HUES6 (cell line): ENCODE measurements around the gene DQX1.

Experiments
- H3K27ac ChIP-seq: 2 replicates; pipeline ENCODE4 v1.7.0; 2013; ENCODE audit warnings: low read depth, mild to moderate bottlenecking, low read length, inconsistent platforms
- H3K27me3 ChIP-seq: 2 replicates; pipeline ENCODE4 v1.6.1; 2013; ENCODE audit warnings: low read length; ENCODE audit not compliant: control insufficient read depth, insufficient read depth
- H3K36me3 ChIP-seq: 2 replicates; pipeline ENCODE4 v1.6.1; 2013; ENCODE audit warnings: low read length; ENCODE audit not compliant: control insufficient read depth, insufficient read depth
- H3K4me1 ChIP-seq: 2 replicates; pipeline ENCODE4 v1.6.1; 2013; ENCODE audit warnings: low read length; ENCODE audit not compliant: control insufficient read depth, insufficient read depth
- H3K4me3 ChIP-seq: 2 replicates; pipeline ENCODE4 v1.5.1; 2013; ENCODE audit warnings: low read depth, low read length
- H3K9ac ChIP-seq: one replicate; pipeline ENCODE4 v1.6.1; 2013; ENCODE audit warnings: mild to moderate bottlenecking, low read length
- H3K9me3 ChIP-seq: 2 replicates; pipeline ENCODE4 v1.6.1; 2013; ENCODE audit warnings: low read depth, low read length; ENCODE audit not compliant: control insufficient read depth, insufficient read depth

DQX1 gene

GRCh38 chr2:74542978-74543377 lies 16.9 kb upstream of the DQX1 start:
- Histone ChIP-seq H3K27ac (no peak overlapping the region), H3K4me1 (peaks cover under 1% of the 10 kb centered on the region; the same call in 1 of the 2 replicates), H3K36me3 (no peaks in the 10 kb centered on the region), H3K27me3 (peaks cover 10% of the 10 kb centered on the region), H3K9me3 (no peaks in the 10 kb centered on the region), H3K9ac (no peak overlapping the region), H3K4me3 (no peak overlapping the region)

DNA sequence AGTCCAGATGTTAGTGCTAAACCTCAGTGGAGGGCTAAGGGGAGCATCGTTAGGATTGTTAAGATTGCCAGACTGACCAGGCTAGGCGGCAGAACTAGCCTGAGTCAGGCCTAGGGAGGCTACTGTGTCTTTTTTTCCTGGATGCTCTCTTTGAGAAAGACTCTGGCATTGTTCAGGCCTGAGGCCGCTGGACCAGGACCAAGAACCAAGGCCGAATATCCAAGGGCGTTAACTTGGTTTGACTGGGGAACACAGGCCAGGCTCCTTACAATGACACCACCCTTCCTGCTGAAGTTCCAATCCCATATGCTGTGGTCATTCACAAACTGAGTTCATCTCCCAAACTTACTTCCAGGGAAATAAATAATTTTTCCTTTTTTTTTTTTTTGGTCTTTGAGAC lies 14.3 kb upstream of the DQX1 start:
- Histone ChIP-seq H3K27ac (no peak overlapping the region), H3K9me3 (no peaks in the 10 kb centered on the region), H3K27me3 (no peaks in the 10 kb centered on the region), H3K4me3 (no peak overlapping the region), H3K4me1 (no peaks in the 10 kb centered on the region), H3K36me3 (no peaks in the 10 kb centered on the region), H3K9ac (no peak overlapping the region)

DNA sequence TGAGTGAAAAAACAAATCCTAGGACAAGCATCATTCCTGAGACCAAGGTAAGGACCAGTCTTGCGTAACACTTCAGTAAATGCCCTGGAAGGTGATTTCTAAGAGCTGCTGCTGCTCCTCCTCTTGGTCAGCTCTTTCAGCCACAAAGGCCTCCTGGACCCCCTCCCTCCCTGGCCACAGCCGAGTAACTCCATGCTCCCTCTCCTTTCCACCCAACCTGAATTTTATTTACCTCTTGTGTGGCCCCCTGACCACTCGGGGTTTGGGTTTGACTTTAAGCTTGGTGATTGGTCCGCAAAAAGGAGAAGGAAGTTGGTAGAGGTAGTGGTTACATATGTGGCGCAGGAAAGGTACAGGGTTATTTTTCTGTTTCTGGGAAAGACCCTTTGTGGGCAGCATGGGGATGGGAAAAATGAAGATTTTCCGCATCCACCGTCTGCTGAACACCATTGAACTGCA lies 12.9 kb upstream of the DQX1 start:
- no peak overlapping the region for H3K9ac ChIP-seq
- peaks cover 7% of the 10 kb centered on the region; the same call in 1 of the 2 replicates for H3K36me3 ChIP-seq
- no peaks in the 10 kb centered on the region for H3K27me3 ChIP-seq
- no peaks in the 10 kb centered on the region for H3K4me1 ChIP-seq
- H3K27ac ChIP-seq = no peak overlapping the region
- no peak overlapping the region for H3K4me3 ChIP-seq
- no peaks in the 10 kb centered on the region for H3K9me3 ChIP-seq

DNA sequence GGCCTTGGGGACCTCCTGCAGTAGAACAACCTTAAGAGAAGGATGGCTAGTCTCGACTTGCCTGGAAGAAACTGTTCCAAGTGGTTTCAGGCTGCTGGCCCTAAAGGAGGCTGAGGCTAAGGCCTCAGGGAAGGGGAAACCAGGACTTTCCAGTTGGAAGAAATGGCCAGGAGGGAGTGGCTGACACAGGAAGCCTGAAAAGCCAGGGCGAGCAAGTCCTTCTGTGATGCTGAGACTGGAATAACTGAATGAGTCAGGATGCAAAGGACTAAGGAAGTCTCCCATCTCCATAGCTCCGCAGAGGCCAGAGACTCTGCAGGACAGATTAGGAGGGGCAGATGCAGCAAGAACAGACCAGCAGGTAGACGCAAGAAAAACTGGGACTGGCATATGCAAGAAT lies 11.1 kb upstream of the DQX1 start:
- H3K27ac ChIP-seq = no peak overlapping the region
- H3K4me3 ChIP-seq = no peak overlapping the region
- H3K4me1 ChIP-seq = no peaks in the 10 kb centered on the region
- no peak overlapping the region for H3K9ac ChIP-seq
- no peaks in the 10 kb centered on the region for H3K9me3 ChIP-seq
- H3K27me3 ChIP-seq = no peaks in the 10 kb centered on the region
- peaks cover 24% of the 10 kb centered on the region for H3K36me3 ChIP-seq

- H3K36me3 ChIP-seq = peaks cover 32% of the 10 kb centered on the region
- H3K4me3 ChIP-seq = no peak overlapping the region
- no peaks in the 10 kb centered on the region for H3K27me3 ChIP-seq
- no peak overlapping the region for H3K27ac ChIP-seq
- H3K4me1 ChIP-seq = no peaks in the 10 kb centered on the region
- H3K9ac ChIP-seq = no peak overlapping the region
- H3K9me3 ChIP-seq = no peaks in the 10 kb centered on the region
Observed at GRCh38 chr2:74536166-74536950, 10.3 kb upstream of the DQX1 start.

- H3K9me3 ChIP-seq = no peaks in the 10 kb centered on the region
- no peak overlapping the region for H3K4me3 ChIP-seq
- no peak overlapping the region for H3K27ac ChIP-seq
- peaks cover 4% of the 10 kb centered on the region; the same call in 1 of the 2 replicates for H3K4me1 ChIP-seq
- no peaks in the 10 kb centered on the region for H3K27me3 ChIP-seq
- H3K36me3 ChIP-seq = peaks cover 32% of the 10 kb centered on the region
- no peak overlapping the region for H3K9ac ChIP-seq
Observed at GRCh38 chr2:74535440-74535965, 9.5 kb upstream of the DQX1 start.

GRCh38 chr2:74534411-74534810 lies 8.4 kb upstream of the DQX1 start:
- H3K9me3 ChIP-seq = no peaks in the 10 kb centered on the region
- H3K27ac ChIP-seq = no peak overlapping the region
- peaks cover 5% of the 10 kb centered on the region; the same call in 1 of the 2 replicates for H3K4me1 ChIP-seq
- no peak overlapping the region for H3K9ac ChIP-seq
- H3K36me3 ChIP-seq = peaks cover 32% of the 10 kb centered on the region
- H3K27me3 ChIP-seq = no peaks in the 10 kb centered on the region
- H3K4me3 ChIP-seq = no peak overlapping the region

DNA sequence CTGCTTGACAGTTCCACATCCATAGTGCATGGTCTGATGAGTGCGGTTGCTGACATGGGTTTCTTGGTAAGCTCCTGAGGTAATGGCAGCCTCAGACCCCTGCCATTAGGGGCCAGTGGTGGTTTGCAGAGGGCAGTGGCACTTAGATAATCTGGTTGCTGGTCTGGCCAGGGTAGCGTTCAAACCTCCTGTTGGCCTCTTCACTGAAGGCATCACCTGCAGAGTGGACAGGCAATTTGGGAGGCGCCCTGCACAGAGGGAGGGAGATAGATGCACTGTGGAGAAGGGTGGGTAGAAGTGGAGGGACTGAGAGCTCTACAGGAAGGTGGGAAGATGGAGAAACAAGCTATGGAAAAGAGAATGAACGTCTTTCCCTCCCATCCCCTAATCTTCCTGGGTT lies 7.4 kb upstream of the DQX1 start:
- peaks cover 8% of the 10 kb centered on the region; the same call in 1 of the 2 replicates for H3K4me1 ChIP-seq
- no peak overlapping the region for H3K4me3 ChIP-seq
- H3K27me3 ChIP-seq = no peaks in the 10 kb centered on the region
- no peak overlapping the region for H3K27ac ChIP-seq
- H3K9ac ChIP-seq = no peak overlapping the region
- peaks cover 32% of the 10 kb centered on the region for H3K36me3 ChIP-seq
- no peaks in the 10 kb centered on the region for H3K9me3 ChIP-seq

DNA sequence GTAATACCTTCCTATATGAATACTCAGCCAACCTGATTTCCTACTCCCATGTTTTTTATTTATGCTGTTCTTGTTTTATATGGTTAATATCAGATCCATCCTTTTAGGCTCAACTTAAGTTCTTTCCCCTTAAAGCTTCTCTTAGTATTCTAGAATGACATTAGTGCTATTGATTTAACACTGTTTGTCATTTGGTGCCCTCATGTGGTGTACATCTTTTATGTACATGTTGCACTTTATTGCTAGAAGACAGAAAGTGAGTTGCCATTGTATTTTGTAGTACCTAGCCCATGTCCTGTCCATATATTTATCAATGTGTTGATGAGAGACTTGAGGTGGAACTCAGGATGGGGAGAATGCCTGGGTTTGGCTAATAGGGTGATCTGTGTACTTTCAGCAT lies 6.2 kb upstream of the DQX1 start:
- Histone ChIP-seq H3K27ac (no peak overlapping the region), H3K4me1 (peaks cover 9% of the 10 kb centered on the region; the same call in 1 of the 2 replicates), H3K9ac (no peak overlapping the region), H3K9me3 (no peaks in the 10 kb centered on the region), H3K27me3 (no peaks in the 10 kb centered on the region), H3K4me3 (no peak overlapping the region), H3K36me3 (peaks cover 44% of the 10 kb centered on the region)

GRCh38 chr2:74531666-74532065 lies 5.6 kb upstream of the DQX1 start:
- Histone ChIP-seq H3K36me3 (peaks cover 49% of the 10 kb centered on the region), H3K9me3 (no peaks in the 10 kb centered on the region), H3K27ac (no peak overlapping the region), H3K4me1 (peaks cover 9% of the 10 kb centered on the region; the same call in 1 of the 2 replicates), H3K9ac (no peak overlapping the region), H3K27me3 (no peaks in the 10 kb centered on the region), H3K4me3 (no peak overlapping the region)
